Caki2 (cell line): Measurements from ENCODE around the gene TBC1D17. TPM values are rescaled to one million over a fixed set of nuclear protein-coding genes. Genes with fewer than 3 reads are reported as not detected.

ENCODE experiments used
- DNase-seq: peaks from one replicate; pipeline ENCODE4 v3.0.0-alpha.2; 2015; ENCODE audit warnings: low read depth
- in situ Hi-C: cut with HindIII; loops from 2 replicates; pipeline ENCODE4 v1.10.0; 2016; ENCODE audit warnings: low sequenced_read_pairs, low pct_unique_long_range_greater_than_20kb, mixed read lengths
- total RNA-seq: library from RNA; depleted of rRNA; stranded (reverse); fragments of >200 nt; shearing (Covaris generic); gene quantifications from 2 replicates; pipeline ENCODE4 v1.2.3, GENCODE V29; 2014; ENCODE audit warnings: low replicate concordance

Gene TBC1D17
- total RNA-seq, 1 experiment from 2014 or later, result 7.1 TPM

DNA sequence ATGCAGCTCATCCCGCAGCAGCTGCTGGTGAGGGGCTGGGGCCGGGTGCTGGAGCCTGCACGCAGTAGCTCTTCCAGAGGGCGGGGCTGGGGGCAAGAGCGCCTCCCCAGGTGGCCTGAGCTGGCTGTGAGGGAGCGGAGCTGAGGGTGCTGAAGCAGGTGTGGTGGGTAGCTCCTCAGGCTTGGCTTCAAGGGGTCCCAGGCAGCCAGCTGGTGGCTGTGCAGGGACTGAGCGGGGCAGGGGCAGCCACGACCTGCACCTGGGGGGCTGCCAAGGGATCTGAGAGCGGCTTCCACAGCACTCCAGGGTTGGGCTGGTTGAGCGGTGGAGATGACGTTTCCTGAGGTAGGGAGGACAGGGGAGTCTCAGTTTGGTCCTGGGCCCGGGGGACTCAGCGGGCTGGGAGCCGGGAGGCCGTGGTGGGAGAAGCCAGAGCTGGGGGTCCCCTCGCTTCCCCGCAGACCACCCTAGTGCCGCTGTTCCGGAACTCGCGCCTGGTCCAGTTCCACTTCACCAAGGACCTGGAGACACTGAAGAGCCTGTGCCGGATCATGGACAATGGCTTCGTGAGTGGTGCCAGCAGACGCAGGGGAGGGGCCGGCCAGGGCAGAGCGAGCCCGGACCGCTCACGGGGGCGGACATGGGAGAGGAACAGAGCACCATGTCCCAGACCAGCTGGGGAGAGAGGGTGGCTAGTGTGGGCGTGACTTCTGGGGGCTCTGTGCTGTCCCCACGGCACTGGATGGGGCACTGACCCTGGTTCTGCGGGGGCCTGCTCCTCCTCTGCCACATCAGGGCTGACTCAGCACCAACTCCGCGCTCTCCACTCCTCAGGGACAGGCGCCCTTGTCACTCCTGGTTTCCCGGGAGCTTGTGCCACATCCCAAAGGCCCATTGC lies 19.2 kb upstream of the TBC1D17 start:
- DNase-seq, result no peak
- in situ Hi-C loops, result no loop called here

DNA sequence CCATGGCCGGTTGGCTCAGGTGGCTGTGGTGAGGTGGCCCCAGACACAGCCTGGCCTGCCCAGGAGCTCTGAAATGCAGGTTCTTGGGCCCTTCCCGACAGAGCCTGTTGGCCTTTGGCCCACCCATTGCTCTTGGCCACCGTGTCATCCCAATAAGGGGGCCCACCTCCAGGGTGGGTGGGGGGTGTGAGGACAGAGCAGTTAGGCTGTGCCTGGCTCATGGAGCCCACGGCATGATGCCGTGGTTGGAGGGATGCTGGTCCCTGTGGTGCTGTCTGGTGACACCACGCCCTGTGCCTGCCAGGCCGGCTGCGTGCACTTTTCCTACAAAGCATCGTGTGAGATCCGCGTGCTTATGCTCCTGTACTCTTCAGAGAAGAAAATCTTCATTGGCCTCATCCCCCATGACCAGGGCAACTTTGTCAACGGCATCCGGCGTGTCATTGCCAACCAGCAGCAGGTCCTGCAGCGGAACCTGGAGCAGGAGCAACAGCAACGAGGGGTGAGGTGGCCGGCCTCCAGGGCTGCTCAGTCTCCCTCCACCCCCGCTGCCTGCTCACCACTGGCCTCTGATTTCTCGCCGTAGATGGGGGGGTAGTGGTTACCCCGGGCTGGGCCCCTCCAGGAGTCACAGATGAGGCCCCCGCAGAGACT lies 17.7 kb upstream of the TBC1D17 start:
- no peak for DNase-seq
- in situ Hi-C loops, result no loop called here

DNA sequence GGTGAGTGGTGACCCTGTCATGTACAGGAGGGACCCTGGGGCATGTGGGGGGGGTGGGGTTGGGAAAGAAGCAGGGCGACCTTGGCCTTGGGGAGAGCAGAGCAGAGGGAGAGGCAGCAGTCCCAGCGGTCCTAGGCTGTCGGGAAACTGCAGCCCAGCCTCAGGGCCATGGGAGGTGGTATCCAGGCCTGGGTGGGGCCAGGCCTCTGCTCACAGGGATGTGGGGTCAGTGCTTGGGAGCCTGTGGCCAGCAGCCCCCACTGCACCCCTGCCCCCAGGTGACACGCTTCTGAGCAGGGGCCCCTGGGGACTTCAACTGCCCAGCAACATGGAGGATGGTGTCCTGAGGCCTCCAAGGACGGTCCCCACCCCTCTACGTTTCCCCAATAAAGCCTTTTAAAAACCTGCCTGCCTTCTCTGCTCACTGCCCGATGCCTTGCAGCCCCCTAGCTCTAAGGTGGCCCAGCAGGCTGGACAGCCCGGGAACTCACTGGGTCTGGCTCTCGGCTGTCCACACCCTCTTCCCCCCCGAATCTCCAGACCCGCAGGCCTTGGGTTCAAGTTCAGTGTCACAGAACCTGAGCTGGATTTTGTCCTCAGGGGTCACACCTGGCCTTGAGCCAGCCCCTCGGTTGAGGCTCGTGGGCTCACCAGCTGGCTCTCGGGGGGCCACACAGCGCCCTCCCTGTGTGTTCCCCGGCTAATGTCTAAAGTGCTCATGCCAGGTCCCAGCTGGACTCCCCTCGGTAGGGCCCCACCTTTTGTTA lies 17.0 kb upstream of the TBC1D17 start:
- in situ Hi-C loops, result no loop called here
- no peak for DNase-seq

DNA sequence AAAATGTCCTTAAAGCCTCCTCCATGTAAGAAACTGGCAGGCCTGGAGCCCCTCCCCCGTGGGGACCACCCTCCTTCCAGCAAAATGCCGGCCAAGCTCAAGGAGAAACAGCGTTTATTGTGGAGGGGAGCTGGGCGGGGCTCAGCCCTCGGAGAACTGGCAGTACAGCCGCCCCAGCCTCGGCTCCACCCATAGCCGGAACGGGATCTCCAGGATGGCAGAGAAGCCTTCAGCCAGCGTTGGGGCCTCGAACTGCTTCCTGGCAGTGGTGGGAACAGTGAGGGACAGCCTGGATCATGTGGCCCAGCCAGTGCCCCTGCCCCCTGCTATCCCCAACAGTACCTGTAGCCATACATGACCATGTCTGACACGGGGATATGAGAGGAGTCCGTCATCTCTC lies 16.4 kb upstream of the TBC1D17 start:
- DNase-seq, result no peak
- in situ Hi-C loops, result no loop called here

DNA sequence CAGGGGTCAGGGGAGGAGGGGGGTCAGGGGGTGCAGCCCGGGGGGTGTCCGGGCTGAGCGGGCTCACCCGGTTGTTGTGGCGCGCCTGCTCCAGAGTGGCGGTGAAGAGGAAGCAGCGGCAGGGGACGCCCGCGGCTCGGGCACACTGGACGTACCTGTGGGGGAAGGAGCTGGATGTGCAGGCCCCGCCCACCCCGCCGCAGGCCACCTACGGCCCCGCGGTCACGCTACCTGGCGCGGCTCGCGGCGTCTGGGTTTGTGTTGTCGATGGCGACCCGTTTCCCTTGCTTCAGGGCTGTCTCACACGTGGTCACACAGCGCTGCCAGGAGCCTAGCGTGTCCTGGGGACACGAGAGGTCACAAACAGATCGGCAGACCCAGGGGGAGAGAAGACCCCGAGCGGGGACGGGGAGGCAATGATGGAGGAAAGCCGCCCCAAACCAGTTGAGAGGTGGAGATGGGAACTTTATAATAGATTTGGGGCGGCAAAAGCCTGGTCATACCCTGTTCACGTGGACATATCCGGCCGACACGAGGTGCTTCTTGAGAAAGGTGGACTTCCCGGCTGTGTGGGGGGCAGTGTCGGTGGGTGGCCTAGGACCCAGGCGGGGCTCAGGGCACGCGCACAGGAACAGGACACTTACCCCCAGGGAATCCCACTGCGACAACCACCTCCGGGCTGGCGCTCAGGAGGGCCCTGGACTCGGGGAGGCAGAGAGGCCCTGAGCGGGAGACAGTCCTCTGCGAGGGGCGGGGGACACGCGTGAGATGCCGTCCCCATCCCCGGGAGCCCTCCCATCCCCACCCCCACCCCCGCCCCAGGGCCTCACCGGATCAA lies 15.7 kb upstream of the TBC1D17 start:
- DNase-seq, result no peak
- in situ Hi-C loops, result no loop called here

DNA sequence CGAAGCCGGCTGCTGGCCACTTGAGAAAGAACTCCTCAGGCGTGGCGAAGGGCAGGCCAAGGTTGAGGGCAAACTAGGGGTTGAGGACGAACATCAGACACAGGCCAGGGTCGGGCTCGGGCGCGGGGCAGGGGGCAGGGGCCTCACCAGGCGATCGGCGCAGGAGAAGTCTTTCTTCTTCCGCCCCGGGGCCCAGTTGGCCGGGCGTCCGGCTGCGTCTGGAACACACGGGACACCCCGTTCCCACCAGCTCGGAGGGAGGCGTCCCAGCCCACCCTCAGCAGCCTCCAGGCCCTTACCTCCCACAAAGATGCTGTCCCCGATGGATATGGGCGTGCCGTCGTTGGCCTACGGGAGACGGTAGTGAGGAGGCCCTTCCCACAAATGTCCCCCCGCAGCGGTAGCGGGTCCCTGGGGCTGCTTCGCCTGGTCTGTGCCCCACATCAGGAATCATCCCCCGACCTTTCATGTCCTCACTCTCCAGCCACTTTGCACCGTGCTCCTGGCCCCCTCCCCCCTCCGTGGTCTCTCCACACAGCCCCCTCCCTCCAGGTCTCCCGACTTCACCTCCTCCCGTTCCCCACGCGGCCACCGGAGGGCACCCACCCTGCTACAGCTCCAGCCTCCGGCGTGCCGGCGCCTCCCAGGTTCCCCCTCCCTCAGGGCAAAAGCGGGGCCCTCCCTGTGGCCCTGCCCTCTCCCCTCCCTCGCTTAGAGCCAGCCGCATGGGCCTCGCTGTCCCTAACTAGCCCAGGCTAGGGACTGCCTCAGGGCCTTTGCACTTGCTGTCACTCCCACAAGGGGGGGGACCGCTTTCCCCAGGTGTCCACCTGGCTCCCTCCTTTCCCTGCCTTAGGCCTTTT lies 14.9 kb upstream of the TBC1D17 start:
- DNase-seq, result no peak
- in situ Hi-C loops, result no loop called here

DNA sequence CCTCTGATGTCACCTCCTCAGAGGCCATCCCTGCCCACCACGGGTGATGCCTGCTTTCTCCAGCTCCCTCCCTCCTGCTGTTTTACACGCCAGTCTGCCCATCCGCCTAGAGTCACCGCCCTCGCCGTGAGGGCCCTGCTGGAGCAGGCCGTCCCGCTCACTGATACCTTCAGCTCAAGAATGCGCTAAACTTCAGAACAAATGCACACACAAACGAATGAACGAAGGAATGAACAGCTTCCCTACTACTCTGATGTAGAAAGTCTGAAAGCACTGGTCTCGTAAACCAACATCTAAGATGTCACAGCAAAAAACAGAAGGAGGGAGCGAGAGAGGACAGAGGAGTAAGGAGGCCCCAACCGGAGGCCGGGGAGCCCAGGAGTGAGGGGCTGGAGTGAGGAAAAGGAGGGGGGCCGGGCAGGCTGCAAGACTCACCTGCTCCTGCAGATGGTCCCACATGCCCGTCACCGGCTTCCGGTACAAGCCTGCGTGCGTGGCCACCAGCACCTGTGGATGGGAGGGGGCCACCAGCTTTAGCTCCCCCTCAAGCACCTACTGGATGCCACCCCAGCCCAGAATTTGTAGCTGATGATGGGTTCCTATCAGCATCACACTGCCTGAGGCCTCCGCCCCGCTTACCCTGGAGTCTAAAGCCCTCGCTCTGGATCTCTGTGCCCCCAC lies 14.1 kb upstream of the TBC1D17 start:
- DNase-seq, result no peak
- in situ Hi-C loops, result no loop called here

DNA sequence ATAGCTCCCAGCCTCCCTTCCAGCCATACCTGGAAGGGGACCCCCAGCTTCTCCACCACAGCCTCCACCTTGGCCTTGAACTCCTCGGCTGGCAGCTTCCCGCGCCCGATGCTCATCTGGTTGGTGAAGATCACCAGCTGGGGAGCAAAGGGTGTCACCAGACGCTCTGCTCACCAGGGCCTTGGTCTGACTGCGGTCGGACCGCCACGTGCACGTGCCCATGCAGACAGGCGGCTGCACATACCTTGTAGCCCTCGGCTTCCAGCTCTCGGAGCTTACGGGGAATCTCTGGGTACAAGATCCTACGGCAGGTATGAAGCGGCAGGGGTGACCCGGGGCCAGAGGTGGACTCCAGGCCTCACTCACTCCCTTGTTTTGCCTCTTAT lies 13.6 kb upstream of the TBC1D17 start:
- no peak for DNase-seq
- in situ Hi-C loops, result no loop called here

DNA sequence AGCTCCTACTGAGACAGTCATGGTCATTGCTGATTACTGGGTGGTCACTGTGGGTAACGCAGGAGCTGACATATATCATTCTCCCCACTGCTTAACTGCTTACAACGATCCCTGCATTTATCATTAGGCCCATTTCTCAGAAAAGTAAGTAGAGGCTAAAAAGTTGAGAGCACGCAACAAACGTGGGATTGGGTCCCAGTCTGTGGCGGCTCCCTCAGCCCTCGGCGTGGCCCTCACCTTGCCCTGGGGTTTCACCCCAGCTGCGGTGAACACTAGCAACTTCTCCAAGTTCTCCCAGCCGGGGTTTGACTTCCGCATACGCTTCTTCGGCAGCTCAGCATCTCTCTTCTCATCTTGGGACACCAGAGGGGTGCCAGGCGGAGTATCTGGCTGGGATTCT lies 12.6 kb upstream of the TBC1D17 start:
- in situ Hi-C loops, result no loop called here

DNA sequence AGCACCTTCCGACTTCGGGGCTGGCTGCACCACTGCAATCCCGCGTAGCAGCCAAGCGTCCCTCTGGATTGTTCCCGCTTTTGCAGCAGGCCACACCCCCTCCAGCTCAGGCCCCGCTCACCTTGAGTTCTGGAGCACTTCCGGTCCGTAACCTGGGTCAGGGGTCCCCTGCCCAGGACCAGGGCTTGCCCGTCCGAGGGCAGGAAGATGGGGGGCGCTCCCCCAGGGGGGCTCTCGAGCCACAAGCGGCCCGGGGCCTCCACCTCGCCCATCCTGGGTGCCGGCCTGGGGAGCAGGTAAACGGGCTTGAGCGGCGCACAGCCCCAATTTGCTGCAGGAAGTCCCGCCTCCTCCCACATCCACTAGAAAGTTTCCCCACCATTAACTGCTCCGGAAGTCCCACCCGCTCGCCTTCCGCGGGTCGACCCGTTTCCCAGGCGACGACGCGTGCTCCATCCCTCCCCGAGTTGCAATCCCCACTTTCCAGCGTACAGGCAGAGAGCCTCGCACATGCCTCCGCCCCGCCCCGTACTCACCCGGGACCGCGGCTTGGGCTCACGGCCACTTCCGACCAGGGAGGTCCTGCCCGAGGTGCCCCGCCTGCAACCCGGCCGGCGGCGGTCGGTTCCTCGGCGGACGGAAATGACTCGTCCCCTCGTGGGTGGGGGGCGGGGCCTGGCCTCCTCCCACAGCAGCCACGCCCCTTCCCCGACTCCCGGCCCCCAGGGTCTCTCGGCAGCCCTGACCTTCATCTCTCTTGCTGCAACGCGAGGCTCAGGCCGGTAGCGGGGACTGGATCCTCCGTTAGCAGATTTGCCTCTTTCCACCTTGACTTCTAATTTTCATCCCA lies 10.3 kb upstream of the TBC1D17 start, which contains the start of gene PNKP:
TSS of gene PNKP (minus strand) at position 644 of the 850 bp plus-strand sequence. CDS start at position 272, 372 bp downstream.
- in situ Hi-C loops, result no loop called here
- DNase-seq, result peak; percentile 98

More for the DNA sequence above, 12.6 kb upstream of the TBC1D17 start:
- no peak for DNase-seq

DNA sequence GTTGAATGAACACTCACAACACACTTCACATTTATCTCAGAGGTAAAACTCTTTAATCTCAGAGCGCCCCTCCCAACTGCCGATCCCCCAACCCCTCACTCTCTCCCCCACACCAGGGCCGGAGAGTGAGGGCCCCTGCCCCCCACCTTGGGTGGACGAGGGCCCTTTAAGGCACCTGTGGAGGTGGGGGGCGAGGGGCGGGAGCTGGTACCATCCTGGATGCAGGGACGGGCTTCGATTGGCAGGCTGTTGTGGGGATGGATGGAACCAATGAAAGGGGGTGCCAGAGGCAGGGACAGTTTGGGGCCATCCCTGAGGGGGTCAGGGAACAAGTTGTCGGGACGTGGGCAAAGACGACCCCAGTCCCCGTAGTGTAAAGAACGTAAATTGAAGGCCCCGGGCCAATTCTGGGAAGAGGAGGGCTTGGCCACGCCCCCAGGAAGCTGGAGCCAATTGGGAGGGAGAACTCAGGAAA lies 8.5 kb upstream of the TBC1D17 start:
- in situ Hi-C loops, result no loop called here
- DNase-seq, result no peak

DNA sequence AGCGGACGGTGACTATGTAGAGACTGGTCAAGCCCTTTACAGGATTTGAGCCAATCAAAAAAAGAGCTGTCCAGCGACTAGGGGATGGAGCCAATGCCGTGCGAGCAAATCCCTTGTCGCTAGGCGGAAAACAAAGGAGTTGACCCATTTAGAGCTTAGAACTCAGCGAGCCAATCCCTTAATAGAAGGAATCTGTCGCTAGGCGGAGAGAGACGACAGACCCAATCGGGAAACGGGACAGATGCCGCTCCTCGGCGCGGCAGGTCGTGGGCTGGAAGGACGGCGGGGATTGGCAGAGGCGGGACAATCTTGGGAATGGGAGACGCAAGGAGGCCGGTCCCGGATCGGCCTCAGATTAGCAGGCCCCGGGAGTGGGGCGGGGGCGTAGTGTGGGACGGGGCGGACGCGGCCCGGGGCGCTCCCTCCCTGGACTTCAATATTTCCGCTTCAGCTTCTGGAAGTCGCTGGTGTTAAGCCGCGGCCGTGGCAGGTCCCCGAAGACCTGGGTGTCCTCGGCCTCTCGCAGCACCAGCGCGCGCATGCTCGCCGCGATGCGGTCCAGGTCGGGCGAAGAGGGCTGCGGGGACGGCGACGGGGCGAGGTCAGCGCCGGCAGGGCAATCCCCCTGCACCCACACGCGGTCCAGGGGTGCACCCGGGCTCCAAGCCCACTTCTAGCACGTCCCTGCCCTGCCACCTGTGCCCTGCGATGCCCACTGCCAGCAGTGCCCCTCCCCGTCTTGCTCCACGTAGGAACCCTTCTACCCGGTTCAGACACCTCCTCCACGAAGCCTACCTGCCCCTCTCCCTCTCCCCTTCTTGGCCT lies 7.8 kb upstream of the TBC1D17 start:
- peak; percentile 100 for DNase-seq
- in situ Hi-C loops, result no loop called here

DNA sequence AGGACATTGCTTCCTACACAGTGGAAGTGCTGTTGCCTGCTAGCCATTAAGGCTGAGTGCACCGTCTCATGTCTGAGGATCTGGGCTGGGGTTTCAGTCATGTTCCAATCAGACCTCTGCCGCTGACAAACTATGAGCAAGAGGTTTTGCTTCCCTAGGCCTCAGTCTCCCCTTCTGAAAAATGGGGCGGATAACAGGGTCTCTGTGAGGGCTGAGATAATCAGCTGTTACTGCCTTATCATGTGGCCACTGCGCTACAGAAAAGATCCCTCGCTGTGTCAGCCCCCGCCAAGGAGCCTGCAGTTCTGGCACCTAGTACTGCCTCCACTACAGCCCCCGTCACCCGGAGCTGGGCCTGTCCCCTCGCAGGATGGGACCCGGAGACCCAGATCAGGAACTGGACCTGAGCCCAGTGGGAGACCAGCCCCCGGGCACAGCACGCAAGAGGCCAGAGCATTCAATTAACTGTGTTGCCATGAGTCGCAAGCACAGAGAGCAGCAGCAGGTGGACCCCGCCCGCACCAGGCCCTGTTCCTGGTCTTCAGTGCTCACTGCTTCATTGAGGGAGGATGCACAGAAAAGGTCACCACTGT lies 7.1 kb upstream of the TBC1D17 start:
- no peak for DNase-seq
- in situ Hi-C loops, result no loop called here

DNA sequence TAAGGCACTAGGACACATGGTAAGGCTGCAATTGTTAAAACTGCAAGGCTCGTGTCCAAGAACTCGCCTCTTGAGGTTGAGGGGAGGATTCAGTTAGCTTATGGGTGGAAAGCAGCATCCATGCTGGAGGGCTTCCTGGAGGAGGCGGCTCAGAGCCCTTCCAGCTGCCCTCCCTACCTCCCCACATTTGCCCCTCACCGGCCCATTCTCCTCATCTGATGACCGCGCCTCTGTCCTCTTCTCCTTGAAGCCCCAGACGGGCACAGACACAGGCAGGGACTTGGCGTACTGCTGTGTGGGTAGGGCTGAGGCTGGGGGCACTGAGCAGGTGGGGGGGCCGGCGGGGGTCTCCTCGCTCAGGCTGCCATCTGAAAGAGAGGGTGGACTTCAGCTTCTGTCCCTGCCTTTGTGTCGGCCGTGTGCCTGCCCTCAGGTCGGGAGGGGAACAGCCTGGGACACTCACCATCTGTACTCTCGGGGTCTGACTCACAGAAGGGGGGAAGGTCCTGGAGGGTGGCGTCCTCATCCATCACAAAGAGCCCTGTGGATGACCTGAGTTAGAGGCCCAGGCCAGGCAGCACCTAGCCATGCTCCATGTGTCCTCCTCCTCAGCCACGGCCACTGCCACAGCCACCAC lies 6.0 kb upstream of the TBC1D17 start:
- in situ Hi-C loops, result no loop called here
- DNase-seq, result no peak
